Upper lobe of left lung (tissue), 6 donors: Measurements from ENCODE around the gene TXNRD1. TPM values are rescaled to one million over a fixed set of nuclear protein-coding genes. Genes with fewer than 3 reads are reported as not detected.

Experiments
- ATAC-seq, 2 donors: fragments of 200-7000 bp; cut with Tn5 transposase; one replicate each; pipeline ENCODE4 v1.9.1; 2022; ENCODE audit warnings: mild to moderate bottlenecking in 2 of 2, moderate library complexity in 2 of 2; ENCODE audit not compliant: low FRiP score in 2 of 2
- DNase-seq, 2 donors: peaks; one replicate each; pipeline ENCODE4 v3.0.0-alpha.2; 2019 to 2020
- H3K27ac ChIP-seq, 4 donors: fragments of 200-600 bp; sonication (generic); one replicate each; pipeline ENCODE4 v1.5.1; 2016 to 2019
- H3K27me3 ChIP-seq, 4 donors: fragments of 200-600 bp; sonication (generic); one replicate each; pipeline ENCODE4 v1.5.1; 2017 to 2019
- H3K36me3 ChIP-seq, 4 donors: fragments of 200-600 bp; sonication (generic); one replicate each; pipeline ENCODE4 v1.5.1; 2016 to 2019
- H3K4me1 ChIP-seq, 4 donors: fragments of 200-600 bp; sonication (generic); one replicate each; pipeline ENCODE4 v1.5.1; 2018 to 2019
- H3K4me3 ChIP-seq, 4 donors: fragments of 200-600 bp; sonication (generic); one replicate each; pipeline ENCODE4 v1.5.1; 2017 to 2019; ENCODE audit warnings: mild to moderate bottlenecking in 2 of 4, moderate library complexity in 1 of 4
- H3K9me3 ChIP-seq, 4 donors: fragments of 200-600 bp; sonication (generic); one replicate each; pipeline ENCODE4 v1.5.1; 2018 to 2019
- CTCF ChIP-seq, 6 experiments: fragments of 450-650 bp in 4 of 6; fragments of 200-600 bp in 2 of 6; sonication (generic) in 2 of 6; IDR thresholded peaks; one replicate each; pipeline ENCODE4 v1.5.1; 2016 to 2019; ENCODE audit warnings: antibody characterized with exemption in 6 of 6
- EP300 ChIP-seq, 4 donors: sonication (generic); formaldehyde crosslinking; IDR thresholded peaks; one replicate each; pipeline ENCODE4 v1.5.1; 2017; ENCODE audit warnings: antibody characterized with exemption in 4 of 4, control low read depth in 2 of 4
- POLR2A ChIP-seq, 4 donors: fragments of 450-650 bp; IDR thresholded peaks; one replicate each; pipeline ENCODE4 v1.5.1; 2016 to 2017; ENCODE audit warnings: antibody characterized with exemption in 4 of 4, mild to moderate bottlenecking in 2 of 4
- POLR2AphosphoS5 ChIP-seq, 2 donors: sonication (generic); formaldehyde crosslinking; IDR thresholded peaks; one replicate each; pipeline ENCODE4 v1.5.1; 2017; ENCODE audit warnings: antibody characterized with exemption in 2 of 2
- WGBS, 2 donors: methylation state at CpG; one replicate each; pipeline ENCODE4 v1.1.5; 2017 to 2018; 5-methylcytosine and 5-hydroxymethylcytosine counted together
- total RNA-seq, 6 donors: library from RNA; depleted of rRNA in 4 of 6; stranded (reverse); fragments of >200 nt in 4 of 6; gene quantifications; one replicate each; pipeline versions ENCODE4 v1.1.0 to v1.2.1, GENCODE V29; 2016 to 2021
- donor health status: DM: no; HTN: no; CAD: no; lungs with moderate emphysema.
- donor health status: DM: no; HTN: yes; CAD: no; lungs with severe emphysema.

TXNRD1 gene
- total RNA-seq, 6 donors from 2014 or later: 124 to 381 (median 162) TPM

GRCh38 chr12:104299842-104300481 lies 84.4 kb downstream of the TXNRD1 start:
- TF ChIP-seq POLR2AphosphoS5 (IDR thresholded peaks at IDR 0.05): no peak
- no peak for TF ChIP-seq POLR2A (IDR thresholded peaks at IDR 0.05)
- TF ChIP-seq EP300 (IDR thresholded peaks at IDR 0.05): no peak
- no peak for TF ChIP-seq CTCF (IDR thresholded peaks at IDR 0.05)
- Histone ChIP-seq H3K27ac (peak overlapping the region in 1 of 4 donors; percentile 14), H3K36me3 (peaks cover under 1 to 77% (median 16%) of the 10 kb centered on the region in 4 donors), H3K4me3 (no peak overlapping the region), H3K9me3 (no peaks in the 10 kb centered on the region), H3K4me1 (peaks cover 33 to 90% (median 56%) of the 10 kb centered on the region in 4 donors), H3K27me3 (no peaks in the 10 kb centered on the region)
- ATAC-seq (no peak), DNase-seq (no peak)
- 66 to 74% methylated on average over 6 of the region's 6 CpGs for WGBS, 2 donors

DNA sequence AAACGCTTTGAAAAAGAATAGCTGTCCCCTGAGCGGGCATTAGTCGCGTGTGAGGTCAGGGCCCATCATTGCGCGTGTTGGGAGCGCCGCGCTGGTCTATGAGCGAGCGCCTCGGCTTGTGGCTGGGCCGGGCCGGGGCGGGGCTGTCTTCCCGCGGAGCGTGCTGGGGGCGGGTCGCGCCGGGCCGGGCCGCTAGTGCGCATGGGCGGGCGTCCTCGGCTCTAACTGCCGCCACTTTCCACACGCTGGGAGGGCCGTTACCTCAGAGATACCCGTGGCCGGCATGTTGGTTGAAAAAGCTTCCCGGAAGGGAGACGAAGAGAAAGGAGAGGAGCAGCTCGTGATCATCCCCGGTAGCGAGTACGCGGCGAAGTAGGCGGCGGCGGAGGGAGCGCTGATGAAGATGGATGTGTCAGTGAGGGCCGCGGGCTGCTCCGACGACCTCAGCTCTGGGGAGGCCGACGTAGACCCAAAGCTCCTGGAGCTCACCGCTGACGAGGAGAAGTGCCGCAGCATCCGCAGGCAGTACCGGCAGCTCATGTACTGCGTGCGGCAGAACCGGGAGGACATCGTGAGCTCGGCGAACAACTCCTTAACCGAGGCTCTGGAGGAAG lies 88.1 kb downstream of the TXNRD1 start, which contains the start of gene EID3:
Gene EID3 (plus strand): TSS at position 202 of the 614 bp plus-strand sequence. CDS start 196 bp downstream, at position 398.
- peak; percentile 92 to 99 for DNase-seq
- peak; percentile 98 to 100 for ATAC-seq
- Histone ChIP-seq H3K27me3 (no peaks in the 10 kb centered on the region), H3K4me3 (peak within 1 kb of the TSS; percentile 30 to 53 (median 48)), H3K27ac (peak within 1 kb of the TSS; percentile 48 to 83 (median 70)), H3K36me3 (peaks cover 0 to 50% (median 3%) of the 10 kb centered on the region in 4 donors), H3K4me1 (peaks cover 24 to 78% (median 44%) of the 10 kb centered on the region in 4 donors), H3K9me3 (no peaks in the 10 kb centered on the region)
- WGBS, 2 donors: 4 to 37% methylated on average over 29 to 63 of the region's 63 CpGs
- peak; percentile 16 to 58 for TF ChIP-seq POLR2AphosphoS5 (IDR thresholded peaks at IDR 0.05)
- TF ChIP-seq CTCF (IDR thresholded peaks at IDR 0.05): no peak
- no peak for TF ChIP-seq EP300 (IDR thresholded peaks at IDR 0.05)
- peak in 1 of 4 donors; percentile 40 for TF ChIP-seq POLR2A (IDR thresholded peaks at IDR 0.05)

DNA sequence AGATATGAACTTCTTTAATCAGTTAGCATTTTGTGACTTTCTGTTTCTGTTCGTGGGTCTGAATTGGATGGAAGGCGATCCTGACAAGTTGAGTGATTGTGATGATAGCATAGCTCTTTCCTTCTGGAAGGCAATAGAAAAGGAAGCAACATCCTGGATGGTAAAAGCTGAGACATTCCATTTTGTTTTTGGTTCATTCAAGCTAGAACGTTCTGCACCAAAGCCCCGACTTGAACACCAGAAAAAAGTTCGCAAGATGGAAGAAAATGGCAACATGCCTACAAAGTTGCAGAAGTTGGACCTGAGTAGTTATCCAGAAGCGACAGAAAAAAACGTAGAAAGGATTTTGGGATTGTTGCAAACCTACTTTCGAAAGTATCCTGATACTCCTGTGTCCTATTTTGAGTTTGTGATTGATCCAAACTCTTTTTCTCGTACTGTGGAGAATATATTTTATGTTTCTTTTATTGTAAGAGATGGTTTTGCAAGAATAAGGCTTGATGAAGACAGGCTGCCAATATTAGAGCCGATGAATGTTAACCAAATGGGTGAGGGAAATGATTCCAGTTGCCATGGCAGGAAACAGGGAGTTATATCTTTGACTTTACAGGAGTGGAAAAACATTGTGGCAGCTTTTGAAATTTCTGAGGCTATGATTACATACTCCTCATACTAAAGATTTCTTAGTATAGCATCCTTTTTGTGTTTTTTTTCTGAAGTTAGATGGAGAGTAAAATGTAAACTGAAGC lies 88.9 kb downstream of the TXNRD1 start:
- ATAC-seq: no peak
- Histone ChIP-seq H3K4me3 (peak overlapping the region in 3 of 4 donors; percentile 43 to 53 (median 53)), H3K27me3 (no peaks in the 10 kb centered on the region), H3K9me3 (no peaks in the 10 kb centered on the region), H3K27ac (peak overlapping the region; percentile 48 to 83 (median 70)), H3K4me1 (peaks cover 24 to 71% (median 41%) of the 10 kb centered on the region in 4 donors), H3K36me3 (peaks cover 0 to 42% (median 7%) of the 10 kb centered on the region in 4 donors)
- 79 to 80% methylated on average over 10 of the region's 10 CpGs for WGBS, 2 donors
- no peak for DNase-seq
- TF ChIP-seq CTCF (IDR thresholded peaks at IDR 0.05) (no peak), EP300 (IDR thresholded peaks at IDR 0.05) (no peak), POLR2A (IDR thresholded peaks at IDR 0.05) (no peak)

GRCh38 chr12:104305349-104305748 lies 89.8 kb downstream of the TXNRD1 start:
- Histone ChIP-seq H3K9me3 (no peaks in the 10 kb centered on the region), H3K27ac (no peak overlapping the region), H3K4me1 (peaks cover 24 to 66% (median 34%) of the 10 kb centered on the region in 4 donors), H3K4me3 (no peak overlapping the region), H3K36me3 (peaks cover 0 to 39% (median 11%) of the 10 kb centered on the region in 4 donors), H3K27me3 (no peaks in the 10 kb centered on the region)
- ATAC-seq (no peak), DNase-seq (no peak)
- WGBS, 2 donors: 86 to 92% methylated on average over 2 of the region's 2 CpGs
- TF ChIP-seq CTCF (IDR thresholded peaks at IDR 0.05) (no peak), POLR2AphosphoS5 (IDR thresholded peaks at IDR 0.05) (no peak), POLR2A (IDR thresholded peaks at IDR 0.05) (no peak), EP300 (IDR thresholded peaks at IDR 0.05) (no peak)
